Spleen (tissue), 7 donors: Measurements from ENCODE around the gene CSE1L.

Experiments used
- CTCF ChIP-seq, 11 experiments: fragments of 200-600 bp in 7 of 11; fragments of 450-650 bp in 4 of 11; sonication (generic) in 4 of 11; IDR thresholded peaks in 8 of 11; conservative IDR thresholded peaks in 3 of 11; 1 replicate in 7 of 11; 2 replicates in 4 of 11; pipeline versions ENCODE4 v1.4.0 to v1.8.0; 2016 to 2021; ENCODE audit warnings: antibody characterized with exemption in 11 of 11, inconsistent platforms in 4 of 11, mild to moderate bottlenecking in 1 of 11
- POLR2A ChIP-seq, 3 donors: fragments of 450-650 bp; IDR thresholded peaks; one replicate each; pipeline ENCODE4 v1.5.1; 2017; ENCODE audit warnings: antibody characterized with exemption in 3 of 3, mild to moderate bottlenecking in 1 of 3
- donor health status: DM: no; HTN: no; CAD: no; lungs with moderate emphysema.
- donor health status: DM: no; HTN: no; CAD: no.
- donor health status: DM: no; HTN: no; CAD: no.

DNA sequence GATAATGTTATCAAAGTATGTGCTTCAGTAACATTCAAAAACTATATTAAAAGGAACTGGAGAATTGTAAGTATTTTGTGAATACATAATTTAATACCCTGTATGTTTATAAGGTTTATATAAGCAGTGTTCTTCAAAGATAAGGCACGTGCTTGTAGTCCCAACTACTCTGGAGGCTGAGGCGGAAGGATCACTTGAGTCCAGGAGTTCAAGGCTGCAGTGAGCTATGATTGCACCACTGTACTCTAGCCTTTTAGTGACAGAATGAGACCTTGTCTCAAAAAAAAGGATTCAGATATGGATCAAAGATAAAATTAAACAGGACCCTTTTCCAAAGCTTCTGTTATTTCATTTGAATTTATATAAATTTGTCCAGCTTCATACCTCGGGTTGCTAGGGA is 17.2 kb downstream of the CSE1L start:
- TF ChIP-seq CTCF (IDR thresholded peaks at IDR 0.05 in 8 of 11, conservative IDR thresholded peaks at IDR 0.05 in 3 of 11) (no peak), POLR2A (IDR thresholded peaks at IDR 0.05) (no peak)
